Jurkat, Clone E6-1 (cell line): ENCODE measurements around the gene LAMP5.

Experiments
- DNase-seq: peaks from one replicate; pipeline ENCODE4 v3.0.0-alpha.2; 2011; ENCODE audit warnings: low read depth, low spot score
- H3K4me3 ChIP-seq: 2 replicates; pipeline ENCODE4 v1.5.1; 2011; ENCODE audit warnings: mild to moderate bottlenecking, low read length, control low read depth, moderate library complexity

The LAMP5 gene

GRCh38 chr20:9575836-9576235 lies 61.4 kb downstream of the LAMP5 start:
- H3K4me3 ChIP-seq: no peak overlapping the region
- no peak for DNase-seq

GRCh38 chr20:9576695-9577094 lies 62.3 kb downstream of the LAMP5 start:
- no peak for DNase-seq
- H3K4me3 ChIP-seq: no peak overlapping the region

- DNase-seq: no peak
- no peak overlapping the region for H3K4me3 ChIP-seq
Measured at GRCh38 chr20:9577397-9577796, 63.0 kb downstream of the LAMP5 start.

- H3K4me3 ChIP-seq: no peak overlapping the region
- DNase-seq: peak; percentile 1
Measured at GRCh38 chr20:9578594-9578993, 64.2 kb downstream of the LAMP5 start.
